RWPE1 (cell line): ENCODE results near the gene ARMC8.

Source experiments
- CTCF ChIA-PET: fragments of 350-600 bp; sonication (Branson Sonifier 250); formaldehyde crosslinking; extraction: SDS; loops from one replicate; lab custom pipeline; 2021; lab: Yijun Ruan, JAX
- POLR2A ChIA-PET: fragments of 400-600 bp; formaldehyde crosslinking; extraction: SDS; loops from one replicate; lab custom pipeline; 2020; ENCODE audit warnings: antibody characterized with exemption; ENCODE audit not compliant: low non-redundant PET; lab: Yijun Ruan, JAX
- DNase-seq: peaks from one replicate; pipeline ENCODE4 v3.0.0; 2012; ENCODE audit warnings: low spot score
- H3K27ac ChIP-seq: fragments of 450-650 bp; 2 replicates; pipeline ENCODE4 v1.5.1; 2017
- TF ChIP-seq, protein P1 (sequence below): fragments of 450-650 bp; conservative IDR thresholded peaks from 2 replicates; pipeline ENCODE4 v1.5.1; 2017; ENCODE audit warnings: low read depth, mild to moderate bottlenecking

Gene ARMC8

DNA sequence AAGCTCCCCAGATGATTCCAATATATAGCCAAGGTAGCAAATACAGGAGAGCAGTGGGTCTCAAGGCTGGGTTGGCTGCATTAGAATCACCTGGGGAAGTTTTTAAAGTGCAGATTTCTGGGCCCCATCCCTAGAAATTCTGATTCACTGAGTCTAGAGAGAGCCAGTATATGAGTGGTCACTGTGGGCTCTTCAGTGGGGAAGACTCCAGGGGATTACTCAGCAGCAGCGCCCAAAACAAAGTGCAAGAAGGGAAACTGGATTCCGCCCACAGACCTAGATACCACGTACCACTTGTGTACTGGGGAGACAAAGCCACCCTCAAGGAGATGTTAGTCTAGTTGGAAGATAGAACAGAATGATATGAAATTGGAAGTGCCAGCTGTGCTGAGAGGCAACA, 102.6 kb downstream of the ARMC8 start:
- no peak overlapping the region for H3K27ac ChIP-seq
- POLR2A ChIA-PET = no interaction called here
- CTCF ChIA-PET = no interaction called here
- TF ChIP-seq, protein P1, sequence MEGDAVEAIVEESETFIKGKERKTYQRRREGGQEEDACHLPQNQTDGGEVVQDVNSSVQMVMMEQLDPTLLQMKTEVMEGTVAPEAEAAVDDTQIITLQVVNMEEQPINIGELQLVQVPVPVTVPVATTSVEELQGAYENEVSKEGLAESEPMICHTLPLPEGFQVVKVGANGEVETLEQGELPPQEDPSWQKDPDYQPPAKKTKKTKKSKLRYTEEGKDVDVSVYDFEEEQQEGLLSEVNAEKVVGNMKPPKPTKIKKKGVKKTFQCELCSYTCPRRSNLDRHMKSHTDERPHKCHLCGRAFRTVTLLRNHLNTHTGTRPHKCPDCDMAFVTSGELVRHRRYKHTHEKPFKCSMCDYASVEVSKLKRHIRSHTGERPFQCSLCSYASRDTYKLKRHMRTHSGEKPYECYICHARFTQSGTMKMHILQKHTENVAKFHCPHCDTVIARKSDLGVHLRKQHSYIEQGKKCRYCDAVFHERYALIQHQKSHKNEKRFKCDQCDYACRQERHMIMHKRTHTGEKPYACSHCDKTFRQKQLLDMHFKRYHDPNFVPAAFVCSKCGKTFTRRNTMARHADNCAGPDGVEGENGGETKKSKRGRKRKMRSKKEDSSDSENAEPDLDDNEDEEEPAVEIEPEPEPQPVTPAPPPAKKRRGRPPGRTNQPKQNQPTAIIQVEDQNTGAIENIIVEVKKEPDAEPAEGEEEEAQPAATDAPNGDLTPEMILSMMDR = no peak
- DNase-seq = no peak

DNA sequence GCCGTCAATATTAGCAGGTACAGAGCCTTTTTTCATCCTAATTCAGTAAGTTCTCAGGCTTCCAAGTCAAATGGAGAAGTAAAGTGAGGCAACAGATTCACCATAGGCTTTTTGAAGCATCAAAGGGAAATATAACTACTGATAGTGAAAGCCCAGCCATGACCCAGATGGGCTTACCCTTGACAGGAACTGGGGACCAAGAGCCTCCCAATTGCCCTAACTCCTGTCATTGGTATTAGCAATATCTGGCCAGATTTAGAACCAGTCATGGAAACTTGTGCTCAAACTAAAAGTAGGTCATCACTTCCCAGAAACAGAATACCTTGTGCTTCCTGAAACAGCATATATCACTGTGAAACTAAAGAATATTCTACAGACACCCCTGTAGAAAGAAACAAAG, 109.5 kb downstream of the ARMC8 start:
- TF ChIP-seq, protein P1 = no peak
- ChIA-PET CTCF (no interaction called here), POLR2A (no interaction called here)
- H3K27ac ChIP-seq = no peak overlapping the region
- DNase-seq = no peak

DNA sequence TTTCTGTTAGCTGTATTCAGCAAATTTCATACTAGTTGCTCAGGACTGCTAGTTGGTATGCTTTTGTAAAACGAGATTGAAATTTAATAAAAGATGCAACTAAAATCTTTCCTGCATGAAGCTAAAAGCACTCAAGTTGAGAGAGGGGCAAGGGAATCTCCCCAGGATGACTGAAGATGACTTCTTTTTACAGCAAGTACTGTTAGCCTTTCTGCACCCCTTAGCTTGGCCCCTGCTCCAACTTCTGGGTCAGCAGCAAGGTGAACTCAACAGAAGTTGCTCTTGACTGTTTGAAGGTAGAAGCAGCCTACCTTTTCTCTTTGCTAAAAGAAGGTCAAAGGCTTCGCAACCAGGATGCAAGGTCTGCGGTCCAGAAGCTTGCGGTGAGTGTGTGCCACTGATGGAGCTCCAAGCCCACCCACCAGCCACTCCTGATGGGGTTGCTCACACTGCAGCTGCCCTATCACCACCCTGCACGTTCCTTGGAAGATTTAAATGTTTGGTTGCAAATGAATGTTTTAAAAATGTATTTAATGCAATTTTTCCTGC, 110.0 kb downstream of the ARMC8 start:
- H3K27ac ChIP-seq = no peak overlapping the region
- DNase-seq = no peak
- POLR2A ChIA-PET = no interaction called here
- CTCF ChIA-PET = no interaction called here
- TF ChIP-seq, protein P1 = no peak

DNA sequence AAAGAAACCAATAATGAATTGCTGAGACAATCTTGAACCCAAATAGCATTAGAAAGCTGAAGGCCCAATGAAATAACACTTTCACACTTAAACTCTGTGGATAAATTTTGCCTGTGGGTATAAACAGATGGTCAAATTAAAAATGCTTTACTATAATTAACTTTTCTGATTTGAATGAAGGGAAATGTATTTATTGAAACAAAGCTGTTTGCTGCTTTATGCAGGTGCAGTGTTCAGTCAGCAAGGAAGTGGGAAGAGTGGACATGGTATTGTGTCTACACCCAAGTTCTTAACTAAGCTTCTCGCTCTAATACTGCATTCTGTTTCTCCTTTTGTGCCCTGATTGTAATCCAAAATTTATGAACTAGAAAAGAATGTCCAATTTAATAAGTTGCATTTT, 110.8 kb downstream of the ARMC8 start:
- no peak for DNase-seq
- POLR2A ChIA-PET = no interaction called here
- CTCF ChIA-PET = interaction anchor here (0.8 kb wide), 1 partner anchor 120 kb away, joined by 5 read pairs; no protein-coding TSS in a partner anchor
- no peak overlapping the region for H3K27ac ChIP-seq
- TF ChIP-seq, protein P1 = no peak

DNA sequence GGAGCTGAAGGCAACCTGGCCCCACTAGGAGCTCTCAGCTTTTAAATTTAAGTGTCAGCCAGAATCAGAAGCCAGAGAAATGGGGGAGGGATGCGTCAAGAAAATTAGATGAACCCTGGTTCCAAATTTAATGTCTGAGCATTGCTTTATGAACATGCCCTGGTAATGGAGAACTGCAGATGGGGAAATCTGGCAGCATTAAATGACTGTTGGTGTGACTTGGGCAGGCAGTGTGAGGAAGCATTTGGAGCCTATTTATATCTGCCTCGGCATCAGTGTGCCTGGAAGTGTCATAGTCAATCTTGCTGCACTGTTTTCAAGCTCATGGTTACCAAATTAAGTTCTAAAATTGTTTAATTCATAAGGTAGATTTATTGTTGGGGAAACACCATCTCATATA, 113.5 kb downstream of the ARMC8 start:
- POLR2A ChIA-PET = no interaction called here
- CTCF ChIA-PET = interaction anchor here (0.7 kb wide), 1 partner anchor 831 kb away, joined by 3 read pairs; no protein-coding TSS in a partner anchor
- no peak overlapping the region for H3K27ac ChIP-seq
- no peak for DNase-seq
- TF ChIP-seq, protein P1 = no peak

DNA sequence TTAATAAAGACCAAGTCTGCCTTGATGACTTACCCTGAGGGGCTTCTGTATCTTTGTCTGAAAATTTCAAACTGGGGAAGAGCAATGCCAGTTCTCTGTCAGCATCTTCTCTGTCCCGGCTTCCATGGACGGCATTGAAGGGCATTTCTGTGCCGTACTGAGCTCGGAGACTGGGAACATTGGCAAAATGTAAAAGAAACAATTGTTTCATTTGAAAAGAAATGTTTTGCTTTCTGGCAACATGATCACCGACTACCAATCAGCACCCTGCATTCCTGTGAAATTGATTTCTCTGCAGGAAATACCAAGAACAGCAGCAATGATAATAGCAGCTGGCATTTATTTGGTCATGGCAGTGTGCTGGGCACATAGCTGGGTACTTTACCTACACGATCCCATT, 116.4 kb downstream of the ARMC8 start:
- POLR2A ChIA-PET = no interaction called here
- CTCF ChIA-PET = no interaction called here
- TF ChIP-seq, protein P1 = no peak
- no peak for DNase-seq
- no peak overlapping the region for H3K27ac ChIP-seq
